GM23338 (cell line): ENCODE data around the gene FGF1. TPM values are rescaled to one million over a fixed set of nuclear protein-coding genes. Genes with fewer than 3 reads are reported as not detected.

Source experiments
- ATAC-seq: fragments of 200-7000 bp; cut with Tn5 transposase; 3 replicates; pipeline ENCODE4 v1.9.1; 2020
- DNase-seq: peaks from one replicate; pipeline ENCODE4 v3.0.0-alpha.2; 2015; ENCODE audit warnings: low spot score
- H2AFZ ChIP-seq: fragments of 200-600 bp; sonication (generic); 2 replicates; pipeline ENCODE4 v1.8.0; 2016; ENCODE audit warnings: antibody characterized with exemption, mild to moderate bottlenecking, moderate library complexity
- H3F3A ChIP-seq: fragments of 200-600 bp; sonication (generic); replicated peaks from 2 replicates; pipeline ENCODE4 v1.8.0; 2017; ENCODE audit warnings: antibody characterized with exemption, mixed run types, low read depth
- H3K27ac ChIP-seq: fragments of 200-600 bp; sonication (generic); 2 replicates; pipeline ENCODE4 v1.6.1; 2016; ENCODE audit warnings: low read depth
- H3K27me3 ChIP-seq: fragments of 200-600 bp; sonication (generic); 2 replicates; pipeline ENCODE4 v1.8.0; 2016; ENCODE audit warnings: mild to moderate bottlenecking, mixed run types, moderate library complexity; ENCODE audit not compliant: insufficient read depth
- H3K36me3 ChIP-seq: fragments of 200-600 bp; sonication (generic); 2 replicates; pipeline ENCODE4 v1.8.0; 2016; ENCODE audit warnings: mild to moderate bottlenecking; ENCODE audit not compliant: insufficient read depth
- H3K4me1 ChIP-seq: fragments of 200-600 bp; sonication (generic); 2 replicates; pipeline ENCODE4 v1.8.0; 2016; ENCODE audit warnings: mild to moderate bottlenecking, moderate library complexity; ENCODE audit not compliant: insufficient read depth
- H3K4me2 ChIP-seq: fragments of 200-600 bp; sonication (generic); 2 replicates; pipeline ENCODE4 v1.7.1; 2017; ENCODE audit warnings: mixed run types
- H3K4me3 ChIP-seq: fragments of 200-600 bp; sonication (generic); 2 replicates; pipeline ENCODE4 v1.6.1; 2016; ENCODE audit warnings: mixed run types
- H3K79me2 ChIP-seq: fragments of 200-600 bp; sonication (generic); replicated peaks from 2 replicates; pipeline ENCODE4 v1.8.0; 2017; ENCODE audit warnings: mild to moderate bottlenecking; ENCODE audit not compliant: insufficient read depth
- H3K9me2 ChIP-seq: fragments of 200-600 bp; sonication (generic); 2 replicates; pipeline ENCODE4 v1.8.0; 2017; ENCODE audit not compliant: insufficient read depth
- H4K20me1 ChIP-seq: fragments of 200-600 bp; sonication (generic); replicated peaks from 2 replicates; pipeline ENCODE4 v1.8.0; 2017; ENCODE audit warnings: mild to moderate bottlenecking; ENCODE audit not compliant: insufficient read depth
- H3K27ac Mint-ChIP-seq: 2 replicates; pipeline ENCODE4 v1.8.0; 2020; ENCODE audit warnings: inconsistent platforms, mild to moderate bottlenecking, moderate library complexity, mixed read lengths
- H3K27me3 Mint-ChIP-seq: 3 replicates; pipeline ENCODE4 v1.8.0; 2022; ENCODE audit warnings: low read depth, mild to moderate bottlenecking, moderate library complexity, mixed read lengths, inconsistent platforms; ENCODE audit not compliant: insufficient read depth, poor library complexity
- H3K36me3 Mint-ChIP-seq: 3 replicates; pipeline ENCODE4 v1.8.0; 2021; ENCODE audit warnings: low read depth, mild to moderate bottlenecking, inconsistent platforms, moderate library complexity, mixed read lengths
- H3K4me1 Mint-ChIP-seq: 3 replicates; pipeline ENCODE4 v1.8.0; 2020; ENCODE audit warnings: mild to moderate bottlenecking, inconsistent platforms, mixed read lengths
- H3K4me3 Mint-ChIP-seq: 3 replicates; pipeline ENCODE4 v1.8.0; 2021; ENCODE audit warnings: moderate library complexity, mild to moderate bottlenecking, inconsistent platforms, mixed read lengths
- H3K9me3 Mint-ChIP-seq: 3 replicates; pipeline ENCODE4 v1.8.0; 2020; ENCODE audit warnings: moderate library complexity, mild to moderate bottlenecking, inconsistent platforms, mixed read lengths
- CTCF ChIP-seq, 2 experiments: fragments of 200-600 bp in 1 of 2; sonication (generic) in 1 of 2; conservative IDR thresholded peaks; 2 replicates each; pipeline versions ENCODE4 v1.5.1 to v1.6.1; 2016 to 2017; ENCODE audit warnings: antibody characterized with exemption in 2 of 2, low read depth in 2 of 2, mild to moderate bottlenecking in 2 of 2, moderate library complexity in 1 of 2
- REST ChIP-seq: IDR thresholded peaks from one replicate; pipeline ENCODE4 v1.6.1; 2018; ENCODE audit warnings: antibody characterized with exemption; ENCODE audit not compliant: unreplicated experiment
- polyA plus RNA-seq: library from polyadenylated mRNA; unstranded; fragments of >200 nt; fragmentation: Nextera tagmentation; extraction: Ambion mirVana; gene quantifications from 2 replicates; pipeline ENCODE4 v1.2.1, GENCODE V29; 2016
- total RNA-seq: library from RNA; depleted of rRNA; stranded (reverse); fragments of >200 nt; shearing (Covaris generic); gene quantifications from 2 replicates; pipeline ENCODE4 v1.2.3, GENCODE V29; 2014
- TF ChIP-seq, protein P1 (sequence below): IDR thresholded peaks from 2 replicates; pipeline ENCODE4 v1.6.1; 2016; ENCODE audit warnings: antibody characterized with exemption

Gene FGF1
- total and polyA plus RNA-seq, 2 experiments from 2014 or later = 0.21 to 0.34 TPM

GRCh38 chr5:142717582-142718215 lies 31.8 kb upstream of the FGF1 start:
- Mint-ChIP-seq H3K36me3 (no peaks in the 10 kb centered on the region), H3K27me3 (peaks cover 10% of the 10 kb centered on the region), H3K27ac (peak overlapping the region; percentile 66; the same call in 1 of the 2 replicates), H3K4me3 (no peak overlapping the region), H3K4me1 (peaks cover 52% of the 10 kb centered on the region), H3K9me3 (no peaks in the 10 kb centered on the region)
- Histone ChIP-seq H3K36me3 (no peaks in the 10 kb centered on the region), H3K4me3 (no peak overlapping the region), H2AFZ (no peak overlapping the region), H3K4me2 (0 out of 2 replicates have a peak overlapping the region, but pooled peaks have one; percentile 15), H3F3A (peaks cover 16% of the 10 kb centered on the region), H3K79me2 (peaks cover 8% of the 10 kb centered on the region), H4K20me1 (peaks cover 11% of the 10 kb centered on the region; the same call in 1 of the 2 replicates), H3K9me2 (no peaks in the 10 kb centered on the region), H3K27me3 (no peaks in the 10 kb centered on the region), H3K4me1 (peaks cover 51% of the 10 kb centered on the region), H3K27ac (no peak overlapping the region)
- DNase-seq (peak; percentile 60), ATAC-seq (peak; percentile 55)
- peak; percentile 52 to 78; a peak in 3 of 4 replicates for TF ChIP-seq CTCF (conservative IDR thresholded peaks at IDR 0.05; ENCODE audit: low read depth in 2 of 2)
- TF ChIP-seq, protein P1, sequence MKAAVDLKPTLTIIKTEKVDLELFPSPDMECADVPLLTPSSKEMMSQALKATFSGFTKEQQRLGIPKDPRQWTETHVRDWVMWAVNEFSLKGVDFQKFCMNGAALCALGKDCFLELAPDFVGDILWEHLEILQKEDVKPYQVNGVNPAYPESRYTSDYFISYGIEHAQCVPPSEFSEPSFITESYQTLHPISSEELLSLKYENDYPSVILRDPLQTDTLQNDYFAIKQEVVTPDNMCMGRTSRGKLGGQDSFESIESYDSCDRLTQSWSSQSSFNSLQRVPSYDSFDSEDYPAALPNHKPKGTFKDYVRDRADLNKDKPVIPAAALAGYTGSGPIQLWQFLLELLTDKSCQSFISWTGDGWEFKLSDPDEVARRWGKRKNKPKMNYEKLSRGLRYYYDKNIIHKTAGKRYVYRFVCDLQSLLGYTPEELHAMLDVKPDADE = no peak

- Mint-ChIP-seq H3K27ac (no peak overlapping the region), H3K4me3 (no peak overlapping the region), H3K4me1 (peaks cover 52% of the 10 kb centered on the region), H3K27me3 (peaks cover 10% of the 10 kb centered on the region), H3K36me3 (peaks cover 4% of the 10 kb centered on the region), H3K9me3 (no peaks in the 10 kb centered on the region)
- peak; percentile 85 for DNase-seq
- Histone ChIP-seq H3K79me2 (peaks cover 8% of the 10 kb centered on the region), H3F3A (peaks cover 21% of the 10 kb centered on the region), H4K20me1 (peaks cover 11% of the 10 kb centered on the region; the same call in 1 of the 2 replicates), H3K36me3 (no peaks in the 10 kb centered on the region), H3K9me2 (no peaks in the 10 kb centered on the region), H2AFZ (no peak overlapping the region), H3K4me1 (peaks cover 59% of the 10 kb centered on the region), H3K4me3 (no peak overlapping the region), H3K27me3 (no peaks in the 10 kb centered on the region), H3K27ac (no peak overlapping the region), H3K4me2 (0 out of 2 replicates have a peak overlapping the region, but pooled peaks have one; percentile 15)
- peak; percentile 54 to 75 for TF ChIP-seq CTCF (conservative IDR thresholded peaks at IDR 0.05; ENCODE audit: low read depth in 2 of 2)
- no peak for TF ChIP-seq REST
- ATAC-seq = peak; percentile 80
Measured at GRCh38 chr5:142716963-142717362, 31.1 kb upstream of the FGF1 start.
